HG03280 (cell line): ENCODE data around the gene CACNA1I.

Experiments
- ATAC-seq: cut with Tn5 transposase; IDR thresholded peaks from one replicate; pipeline ENCODE4 v1.9.1; 2021; ENCODE audit warnings: mild to moderate bottlenecking, moderate library complexity; ENCODE audit not compliant: unreplicated experiment

CACNA1I gene

GRCh38 chr22:39621826-39622225 is 51.3 kb downstream of the CACNA1I start:
- no peak for ATAC-seq

GRCh38 chr22:39622881-39623367 is 52.4 kb downstream of the CACNA1I start:
- ATAC-seq: no peak

- ATAC-seq: no peak
Observed at GRCh38 chr22:39623603-39624500, 53.3 kb downstream of the CACNA1I start.

GRCh38 chr22:39624501-39624821 is 53.9 kb downstream of the CACNA1I start:
- no peak for ATAC-seq

GRCh38 chr22:39625569-39626537 is 55.3 kb downstream of the CACNA1I start:
- ATAC-seq: no peak

GRCh38 chr22:39627208-39627607 is 56.7 kb downstream of the CACNA1I start:
- no peak for ATAC-seq

- no peak for ATAC-seq
Observed at GRCh38 chr22:39627865-39628562, 57.5 kb downstream of the CACNA1I start.

- no peak for ATAC-seq
Observed at GRCh38 chr22:39628563-39629080, 58.1 kb downstream of the CACNA1I start.

GRCh38 chr22:39629851-39630250 is 59.3 kb downstream of the CACNA1I start:
- ATAC-seq: no peak

- no peak for ATAC-seq
Observed at GRCh38 chr22:39630721-39631120, 60.2 kb downstream of the CACNA1I start.

GRCh38 chr22:39631381-39632286 is 61.1 kb downstream of the CACNA1I start:
- ATAC-seq: no peak

- ATAC-seq: no peak
Observed at GRCh38 chr22:39634530-39635405, 64.2 kb downstream of the CACNA1I start.

GRCh38 chr22:39635719-39636118 is 65.2 kb downstream of the CACNA1I start:
- ATAC-seq: no peak

- no peak for ATAC-seq
Observed at GRCh38 chr22:39638958-39639357, 68.4 kb downstream of the CACNA1I start.

- ATAC-seq: no peak
Observed at GRCh38 chr22:39641660-39642310, 71.2 kb downstream of the CACNA1I start.

- no peak for ATAC-seq
Observed at GRCh38 chr22:39643311-39644083, 72.9 kb downstream of the CACNA1I start.

- no peak for ATAC-seq
Observed at GRCh38 chr22:39645532-39645931, 75.0 kb downstream of the CACNA1I start.
